H1 (cell line): ENCODE measurements around the gene NFIC.

Source experiments
- CREB1 ChIP-seq: IDR thresholded peaks from 2 replicates; pipeline ENCODE4 v1.6.1; 2012; ENCODE audit warnings: inconsistent platforms
- GABPA ChIP-seq: IDR thresholded peaks from 2 replicates; pipeline ENCODE4 v1.6.1; 2011; ENCODE audit warnings: mild to moderate bottlenecking, low read length, moderate library complexity, borderline replicate concordance; ENCODE audit not compliant: insufficient read depth
- JUND ChIP-seq: IDR thresholded peaks from 2 replicates; pipeline ENCODE4 v1.6.1; 2011; ENCODE audit warnings: mild to moderate bottlenecking, improper control_type of control experiment, low read length
- NRF1 ChIP-seq: IDR thresholded peaks from 2 replicates; pipeline ENCODE4 v1.6.1; 2011; ENCODE audit warnings: mild to moderate bottlenecking, low read depth, low read length, improper control_type of control experiment
- RAD21 ChIP-seq, 2 experiments: IDR thresholded peaks in 1 of 2; conservative IDR thresholded peaks in 1 of 2; 2 replicates each; pipeline ENCODE4 v1.6.1; 2011; ENCODE audit warnings: low read depth in 2 of 2, low read length in 2 of 2, improper control_type of control experiment in 1 of 2, inconsistent platforms in 1 of 2, mild to moderate bottlenecking in 1 of 2, moderate library complexity in 1 of 2

- no peak for TF ChIP-seq RAD21 (IDR thresholded peaks at IDR 0.05 in 1 of 2, conservative IDR thresholded peaks at IDR 0.05 in 1 of 2; ENCODE audit: low read depth in 2 of 2, low read length in 2 of 2)
- TF ChIP-seq NRF1: no peak
- no peak for TF ChIP-seq CREB1
- no peak for TF ChIP-seq JUND
- no peak for TF ChIP-seq GABPA
Measured at GRCh38 chr19:3442487-3443071, 76.2 kb downstream of the NFIC start.
